Measurements from ENCODE around the gene SAP30.

Gene SAP30

GRCh38 chr4:173414456-173414855 lies 43.7 kb downstream of the SAP30 start:
- DNase-seq (ENCODE audit: low read depth in 1 of 2, low spot score in 1 of 2), result no peak

GRCh38 chr4:173415092-173415491 lies 44.3 kb downstream of the SAP30 start:
- DNase-seq (ENCODE audit: low read depth in 1 of 2, low spot score in 1 of 2), result no peak

- DNase-seq (ENCODE audit: low read depth in 1 of 2, low spot score in 1 of 2), result no peak
Measured at GRCh38 chr4:173415885-173416653, 45.3 kb downstream of the SAP30 start.

- DNase-seq (ENCODE audit: low read depth in 1 of 2, low spot score in 1 of 2), result no peak
Measured at GRCh38 chr4:173417833-173418232, 47.1 kb downstream of the SAP30 start.

GRCh38 chr4:173418639-173419038 lies 47.9 kb downstream of the SAP30 start:
- no peak for DNase-seq (ENCODE audit: low read depth in 1 of 2, low spot score in 1 of 2)

- no peak for DNase-seq (ENCODE audit: low read depth in 1 of 2, low spot score in 1 of 2)
Measured at GRCh38 chr4:173420324-173420752, 49.6 kb downstream of the SAP30 start.

- DNase-seq (ENCODE audit: low read depth in 1 of 2, low spot score in 1 of 2), result no peak
Measured at GRCh38 chr4:173420801-173421200, 50.0 kb downstream of the SAP30 start.

- DNase-seq (ENCODE audit: low read depth in 1 of 2, low spot score in 1 of 2), result no peak
Measured at GRCh38 chr4:173424899-173425805, 54.4 kb downstream of the SAP30 start.

- DNase-seq (ENCODE audit: low read depth in 1 of 2, low spot score in 1 of 2), result no peak
Measured at GRCh38 chr4:173426064-173426463, 55.3 kb downstream of the SAP30 start.

Data from stimulated activated CD4-positive, alpha-beta T cell treated with anti-CD3 and anti-CD28 coated beads, Interleukin-15, amount 100 ng/mL, for 1 hour (primary cell).